RWPE2 (cell line): ENCODE results near the gene BAX.

ENCODE experiments used
- ATAC-seq: fragments of 200-7000 bp; cut with Tn5 transposase; 3 replicates; pipeline ENCODE4 v1.9.1; 2021; ENCODE audit warnings: low read depth
- DNase-seq: peaks from one replicate; pipeline ENCODE4 v3.0.0-alpha.2; 2020; ENCODE audit warnings: low spot score
- H3K27ac ChIP-seq: fragments of 450-650 bp; 2 replicates; pipeline ENCODE4 v1.5.1; 2017; ENCODE audit warnings: mild to moderate bottlenecking; ENCODE audit not compliant: poor library complexity, severe bottlenecking
- H3K27me3 ChIP-seq: fragments of 250-450 bp; sonication (Bioruptor Pico); 2 replicates; pipeline ENCODE4 v1.5.1; 2021; ENCODE audit warnings: mild to moderate bottlenecking, moderate library complexity; ENCODE audit not compliant: insufficient read depth, poor library complexity, severe bottlenecking
- H3K36me3 ChIP-seq: fragments of 250-450 bp; sonication (Bioruptor Pico); 2 replicates; pipeline ENCODE4 v1.5.1; 2020; ENCODE audit warnings: low read depth, mild to moderate bottlenecking, moderate library complexity
- H3K4me1 ChIP-seq: fragments of 250-450 bp; sonication (Bioruptor Pico); 2 replicates; pipeline ENCODE4 v1.5.1; 2021; ENCODE audit warnings: mild to moderate bottlenecking, moderate library complexity; ENCODE audit not compliant: insufficient read depth, poor library complexity, severe bottlenecking
- H3K4me3 ChIP-seq: fragments of 250-450 bp; sonication (Bioruptor Pico); 2 replicates; pipeline ENCODE4 v1.5.1; 2021; ENCODE audit warnings: mild to moderate bottlenecking, moderate library complexity; ENCODE audit not compliant: severe bottlenecking
- H3K9me3 ChIP-seq: fragments of 250-450 bp; sonication (Bioruptor Pico); 2 replicates; pipeline ENCODE4 v1.5.1; 2021; ENCODE audit warnings: mild to moderate bottlenecking, moderate library complexity; ENCODE audit not compliant: severe bottlenecking
- CTCF ChIP-seq: fragments of 450-650 bp; IDR thresholded peaks from one replicate; pipeline ENCODE4 v1.5.1; 2017; ENCODE audit warnings: mild to moderate bottlenecking, moderate library complexity; ENCODE audit not compliant: poor library complexity, severe bottlenecking

The BAX gene

GRCh38 chr19:48962029-48962848, 7.6 kb downstream of the BAX start:
- no peaks in the 10 kb centered on the region for H3K9me3 ChIP-seq
- peak overlapping the region; percentile 91 for H3K27ac ChIP-seq
- no peaks in the 10 kb centered on the region for H3K27me3 ChIP-seq
- peaks cover 28% of the 10 kb centered on the region for H3K36me3 ChIP-seq
- peaks cover 16% of the 10 kb centered on the region for H3K4me1 ChIP-seq
- no peak for TF ChIP-seq CTCF
- no peak for DNase-seq
- no peak overlapping the region for H3K4me3 ChIP-seq
- ATAC-seq = peak; percentile 26

GRCh38 chr19:48962849-48963165, 8.1 kb downstream of the BAX start:
- no peak overlapping the region for H3K4me3 ChIP-seq
- peaks cover 25% of the 10 kb centered on the region for H3K36me3 ChIP-seq
- ATAC-seq (no peak), DNase-seq (no peak)
- H3K4me1 ChIP-seq = peaks cover 16% of the 10 kb centered on the region
- H3K9me3 ChIP-seq = no peaks in the 10 kb centered on the region
- peak overlapping the region; percentile 91 for H3K27ac ChIP-seq
- no peak for TF ChIP-seq CTCF
- no peaks in the 10 kb centered on the region for H3K27me3 ChIP-seq

GRCh38 chr19:48963371-48964204, 8.9 kb downstream of the BAX start:
- no peak for DNase-seq

GRCh38 chr19:48964205-48965039, 9.7 kb downstream of the BAX start:
- Histone ChIP-seq H3K27me3 (no peaks in the 10 kb centered on the region), H3K4me3 (no peak overlapping the region), H3K27ac (peak overlapping the region; percentile 91), H3K36me3 (peaks cover 29% of the 10 kb centered on the region), H3K4me1 (peaks cover 16% of the 10 kb centered on the region), H3K9me3 (no peaks in the 10 kb centered on the region)
- no peak for DNase-seq
- ATAC-seq = no peak
- no peak for TF ChIP-seq CTCF

More at GRCh38 chr19:48963371-48964204, 8.9 kb downstream of the BAX start:
- no peak for TF ChIP-seq CTCF
- ATAC-seq = peak; percentile 6; the same call in 1 of the 3 replicates
- Histone ChIP-seq H3K27ac (peak overlapping the region; percentile 91), H3K4me3 (no peak overlapping the region), H3K27me3 (no peaks in the 10 kb centered on the region), H3K9me3 (no peaks in the 10 kb centered on the region), H3K4me1 (peaks cover 16% of the 10 kb centered on the region), H3K36me3 (peaks cover 25% of the 10 kb centered on the region)
